ENCODE measurements around the gene XRCC6. TPM values are rescaled to one million over a fixed set of nuclear protein-coding genes. Genes with fewer than 3 reads are reported as not detected.

Gene XRCC6
- total RNA-seq, 2 donors from 2014 or later, result 247 to 254 TPM

DNA sequence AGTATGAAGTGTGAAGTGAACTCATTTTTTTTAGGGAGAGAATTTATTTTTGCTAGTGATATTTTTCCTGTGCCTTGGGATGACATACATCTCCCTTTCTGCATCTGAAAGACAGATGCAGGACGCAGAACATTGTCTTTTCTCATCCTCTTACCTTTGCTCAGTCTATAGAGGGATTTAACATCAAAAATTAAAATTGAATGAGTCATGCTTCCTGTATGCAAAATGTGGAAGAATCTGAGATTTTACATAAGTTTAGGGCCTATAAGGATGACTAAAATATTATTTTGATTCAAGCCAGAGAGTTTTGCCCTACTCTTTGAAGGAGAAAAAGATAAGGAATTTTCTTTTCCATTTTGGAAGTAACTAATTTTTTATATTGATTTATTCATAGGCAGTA lies 27.3 kb downstream of the XRCC6 start:
- peaks cover 8 to 23% of the 10 kb centered on the region in 2 donors for H3K36me3 ChIP-seq

DNA sequence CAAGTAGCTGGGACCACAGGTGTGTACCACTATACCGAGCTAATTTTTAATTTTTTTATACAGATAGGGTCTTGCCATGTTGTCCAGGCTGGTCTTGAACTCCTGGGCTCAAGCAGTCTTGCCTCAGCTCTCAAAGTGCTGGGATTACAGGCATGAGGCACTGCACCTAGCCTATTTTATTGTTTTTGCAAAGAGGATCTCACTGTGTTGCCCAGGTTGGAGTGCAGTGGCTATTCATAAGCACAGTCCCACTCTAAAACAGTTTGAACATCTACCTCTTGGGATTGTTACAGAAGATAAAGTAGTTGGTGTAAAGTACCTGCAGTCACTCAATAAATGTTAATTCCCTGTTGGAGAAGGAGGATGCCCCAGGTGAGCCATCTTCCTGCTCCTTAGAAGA lies 29.1 kb downstream of the XRCC6 start:
- no peaks in the 10 kb centered on the region for H3K27me3 ChIP-seq (replicated peaks; ENCODE audit: insufficient read depth)
- WGBS, result 100% methylated on average over 1 of the region's 1 CpG
- no peak overlapping the region for H3K4me3 ChIP-seq
- DNase-seq (ENCODE audit: low spot score), result no peak
- no peaks in the 10 kb centered on the region for H3K4me1 ChIP-seq (replicated peaks)
- TF ChIP-seq POLR2AphosphoS5 (IDR thresholded peaks at IDR 0.05), result no peak
- no peaks in the 10 kb centered on the region for H3K9me3 ChIP-seq
- H3K27ac ChIP-seq, result no peak overlapping the region
- intact Hi-C loops (cut with DNase I), result no loop called here
- H3K36me3 ChIP-seq, result peaks cover 8 to 32% of the 10 kb centered on the region in 2 donors

More for the DNA sequence above, 27.3 kb downstream of the XRCC6 start:
- Histone ChIP-seq H3K27me3 (replicated peaks; ENCODE audit: insufficient read depth) (no peaks in the 10 kb centered on the region), H3K9me3 (no peaks in the 10 kb centered on the region), H3K27ac (no peak overlapping the region), H3K4me1 (replicated peaks) (no peaks in the 10 kb centered on the region), H3K4me3 (no peak overlapping the region)
- no peak for TF ChIP-seq CTCF (IDR thresholded peaks at IDR 0.05)
- TF ChIP-seq POLR2A (IDR thresholded peaks at IDR 0.05), result no peak
- TF ChIP-seq POLR2AphosphoS5 (IDR thresholded peaks at IDR 0.05), result no peak
- 100% methylated on average over 1 of the region's 1 CpG for WGBS
- DNase-seq (ENCODE audit: low spot score), result no peak
- intact Hi-C loops (cut with DNase I), result no loop called here

- Histone ChIP-seq H3K9me3 (no peaks in the 10 kb centered on the region), H3K4me3 (no peak overlapping the region), H3K4me1 (replicated peaks) (no peaks in the 10 kb centered on the region), H3K27ac (no peak overlapping the region), H3K27me3 (replicated peaks; ENCODE audit: insufficient read depth) (no peaks in the 10 kb centered on the region), H3K36me3 (peaks cover 8 to 32% of the 10 kb centered on the region in 2 donors)
- no peak for DNase-seq (ENCODE audit: low spot score)
- TF ChIP-seq CTCF (IDR thresholded peaks at IDR 0.05), result no peak
- no peak for TF ChIP-seq POLR2A (IDR thresholded peaks at IDR 0.05)
- TF ChIP-seq POLR2AphosphoS5 (IDR thresholded peaks at IDR 0.05), result no peak
- intact Hi-C loops (cut with DNase I), result no loop called here
- 93% methylated on average over 11 of the region's 11 CpGs for WGBS
Observed at GRCh38 chr22:41650821-41651220, 29.7 kb downstream of the XRCC6 start.

- WGBS, result 94% methylated on average over 3 of the region's 3 CpGs
- no peak for DNase-seq (ENCODE audit: low spot score)
- intact Hi-C loops (cut with DNase I), result no loop called here
- no peak overlapping the region for H3K4me3 ChIP-seq
- H3K4me1 ChIP-seq (replicated peaks), result no peaks in the 10 kb centered on the region
- no peaks in the 10 kb centered on the region for H3K27me3 ChIP-seq (replicated peaks; ENCODE audit: insufficient read depth)
- no peak for TF ChIP-seq CTCF (IDR thresholded peaks at IDR 0.05)
- TF ChIP-seq POLR2AphosphoS5 (IDR thresholded peaks at IDR 0.05), result no peak
- TF ChIP-seq POLR2A (IDR thresholded peaks at IDR 0.05), result no peak
- H3K27ac ChIP-seq, result no peak overlapping the region
- no peaks in the 10 kb centered on the region for H3K9me3 ChIP-seq
- peaks cover 19 to 45% of the 10 kb centered on the region in 2 donors for H3K36me3 ChIP-seq
Observed at GRCh38 chr22:41654322-41654721, 33.2 kb downstream of the XRCC6 start.

GRCh38 chr22:41656556-41656955 lies 35.5 kb downstream of the XRCC6 start:
- DNase-seq (ENCODE audit: low spot score), result no peak
- Histone ChIP-seq H3K27ac (no peak overlapping the region), H3K27me3 (replicated peaks; ENCODE audit: insufficient read depth) (no peaks in the 10 kb centered on the region), H3K4me1 (replicated peaks) (no peaks in the 10 kb centered on the region), H3K36me3 (peaks cover 18 to 51% of the 10 kb centered on the region in 2 donors), H3K4me3 (no peak overlapping the region), H3K9me3 (no peaks in the 10 kb centered on the region)
- WGBS, result 52% methylated on average over 5 of the region's 5 CpGs
- intact Hi-C loops (cut with DNase I), result no loop called here
- TF ChIP-seq POLR2AphosphoS5 (IDR thresholded peaks at IDR 0.05), result no peak
- TF ChIP-seq CTCF (IDR thresholded peaks at IDR 0.05), result no peak
- TF ChIP-seq POLR2A (IDR thresholded peaks at IDR 0.05), result no peak

All from prostate gland (tissue), 2 donors.